Skin of body (tissue), 2 donors: ENCODE measurements around the gene FNDC4. TPM values are rescaled to one million over a fixed set of nuclear protein-coding genes. Genes with fewer than 3 reads are reported as not detected.

Experiments
- DNase-seq: peaks from one replicate; lab custom pipeline; 2025; lab: John Stamatoyannopoulos, UW
- total RNA-seq: library from RNA; depleted of rRNA; stranded (reverse); fragments of >200 nt; gene quantifications from one replicate; pipeline ENCODE4 v1.2.3, GENCODE V29; 2014

The FNDC4 gene
- total RNA-seq, 1 donor from 2014 or later: 10.6 TPM

DNA sequence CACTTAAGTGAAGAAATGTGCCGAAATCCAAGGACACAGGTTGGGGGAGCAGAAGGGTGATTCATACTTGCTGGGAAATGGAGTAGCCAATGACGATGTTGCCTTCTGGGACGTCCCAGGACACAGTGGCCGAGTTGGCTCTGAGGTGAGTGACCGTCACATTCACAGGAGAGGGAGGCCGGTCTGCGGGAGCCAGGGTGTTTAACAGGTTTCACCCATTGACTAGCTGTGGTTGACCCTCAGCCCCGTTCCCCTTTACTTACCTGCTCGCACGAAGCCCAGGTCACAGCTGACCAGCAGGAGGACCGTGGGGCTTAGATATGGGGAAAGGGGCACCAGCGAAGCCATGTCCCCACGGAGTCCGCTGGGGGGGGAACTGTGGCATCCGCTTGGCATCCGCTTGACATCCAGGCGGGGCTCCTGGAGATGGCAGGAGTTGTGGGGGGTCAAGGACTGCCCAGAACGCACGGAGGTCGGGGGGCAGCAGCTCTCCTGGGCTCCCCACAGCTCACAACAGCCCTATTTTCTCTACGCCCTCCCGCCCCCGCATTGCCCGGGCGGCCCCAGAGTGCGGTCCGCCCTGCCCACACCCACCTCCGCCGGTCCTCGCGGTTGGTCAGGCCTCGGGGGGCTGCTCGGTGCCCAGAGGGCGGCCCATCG, 586 bp downstream of the FNDC4 start:
- DNase-seq: no peak

DNA sequence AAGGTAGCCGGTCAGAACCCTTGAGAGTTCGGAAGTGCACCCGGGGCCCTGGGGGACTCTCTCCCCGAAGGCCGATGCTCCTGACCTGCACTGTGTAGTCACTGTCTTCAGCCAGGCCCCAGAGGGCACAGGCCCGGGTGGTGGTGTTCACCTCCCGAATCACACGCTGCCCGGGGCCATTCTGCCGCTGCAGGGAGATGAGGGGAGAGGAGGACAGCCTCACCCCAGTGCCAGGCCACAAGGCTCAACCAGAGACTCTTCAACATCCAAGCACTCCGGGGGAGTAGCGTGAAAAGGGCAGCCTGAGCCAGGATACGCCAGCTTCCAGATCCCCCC, 1.1 kb downstream of the FNDC4 start:
- DNase-seq: no peak

DNA sequence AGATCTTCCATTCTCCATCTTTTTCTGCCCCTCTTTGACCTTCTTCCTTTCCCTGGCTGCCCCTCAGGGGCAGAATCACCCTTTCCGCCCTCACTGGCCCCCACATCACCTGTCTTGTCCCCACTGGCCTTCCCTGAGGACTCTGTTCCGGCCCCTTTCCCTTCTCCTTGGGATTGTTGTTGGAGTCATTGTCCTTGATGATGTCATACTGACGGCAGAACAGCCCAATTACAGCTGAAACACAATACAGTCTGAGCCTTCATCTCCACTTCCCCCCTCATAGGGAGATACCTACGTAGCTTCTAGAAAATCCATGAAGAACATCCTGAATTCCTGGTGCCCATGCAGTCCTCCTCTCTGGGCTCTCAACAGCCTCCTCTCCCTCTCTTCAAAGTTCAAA, 2.4 kb downstream of the FNDC4 start:
- no peak for DNase-seq

DNA sequence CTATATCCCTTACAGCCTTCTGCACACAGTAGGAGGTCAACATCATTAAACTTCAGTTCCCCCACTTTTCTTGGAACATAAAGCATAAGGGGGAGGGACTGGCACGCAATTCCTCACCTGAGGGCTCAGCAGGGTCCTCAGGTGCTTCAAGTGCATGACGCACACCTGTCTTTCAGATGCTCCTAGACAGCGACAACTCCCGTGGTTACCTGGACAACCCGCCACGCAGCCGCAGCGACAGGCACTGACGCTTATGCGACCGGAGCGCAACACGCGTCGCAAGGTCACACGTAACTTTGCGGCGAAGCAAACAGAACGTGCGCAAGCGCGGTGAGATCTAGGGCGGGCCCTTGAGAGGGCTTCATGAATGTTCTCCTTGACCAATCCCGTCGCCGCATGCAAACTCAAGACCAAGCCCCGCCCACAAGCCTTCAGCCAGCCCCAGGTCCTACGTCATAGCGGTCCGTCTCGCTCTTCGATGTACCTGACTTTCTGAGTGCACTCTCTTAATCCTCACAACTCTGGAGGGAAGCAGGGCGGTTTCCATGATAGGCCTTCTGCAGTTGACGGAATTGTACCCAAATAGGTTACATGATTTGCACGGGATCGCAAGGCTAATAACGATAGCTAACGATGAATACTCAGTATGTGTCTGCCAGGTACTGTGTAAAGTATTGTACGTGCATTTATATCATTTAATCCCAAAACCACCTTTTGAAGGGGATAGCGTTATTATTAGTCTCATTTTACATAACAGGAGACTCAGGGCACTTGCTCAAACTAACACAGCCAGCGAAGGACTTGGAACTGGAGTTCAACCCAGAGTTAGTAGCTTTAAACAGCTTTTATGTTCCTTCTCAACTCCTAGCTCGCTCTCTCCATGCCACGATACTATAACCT, 5.3 kb downstream of the FNDC4 start, which contains the start of gene IFT172:
IFT172 (minus strand) TSS at position 246 of the 900 bp plus-strand sequence; CDS start at position 156, 90 bp downstream.
- peak; percentile 98 for DNase-seq

DNA sequence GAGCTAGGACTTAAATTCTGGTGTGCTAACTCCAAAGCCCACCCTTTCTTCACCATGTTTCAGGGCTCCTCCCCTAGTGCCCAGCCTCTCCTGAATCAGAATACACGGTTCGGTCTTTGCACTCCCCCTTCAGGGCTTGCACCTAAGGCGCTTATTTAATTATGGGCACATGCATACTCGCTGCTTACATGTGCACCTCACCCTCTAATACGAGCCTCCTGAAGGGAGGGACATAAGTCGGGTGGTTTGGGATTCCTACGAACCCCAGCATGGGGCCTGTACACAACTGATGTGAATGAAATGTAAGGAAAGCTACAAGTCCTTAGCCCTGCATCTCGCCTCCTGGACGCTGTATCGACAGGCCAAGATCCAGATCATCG, 5.9 kb downstream of the FNDC4 start:
- DNase-seq: peak; percentile 44

DNA sequence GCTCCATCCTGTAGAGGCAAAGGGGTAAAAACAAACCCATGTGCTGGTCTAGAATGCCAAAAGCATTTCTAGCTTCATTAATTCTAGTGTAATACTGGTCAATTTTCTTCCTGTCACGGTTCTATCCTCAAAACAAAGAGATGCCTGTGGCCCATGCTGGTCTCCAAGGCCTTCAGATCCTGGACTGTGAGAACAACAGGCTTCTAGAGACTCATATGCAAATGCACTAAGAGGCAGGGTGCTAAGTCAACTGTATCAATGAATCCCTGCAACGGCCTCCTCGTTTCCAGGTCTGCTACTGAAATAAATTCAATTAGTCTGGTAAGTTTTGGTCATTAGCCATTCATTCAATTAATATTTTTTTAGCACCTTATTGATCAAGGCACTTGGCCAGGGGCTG, 9.5 kb downstream of the FNDC4 start:
- no peak for DNase-seq

DNA sequence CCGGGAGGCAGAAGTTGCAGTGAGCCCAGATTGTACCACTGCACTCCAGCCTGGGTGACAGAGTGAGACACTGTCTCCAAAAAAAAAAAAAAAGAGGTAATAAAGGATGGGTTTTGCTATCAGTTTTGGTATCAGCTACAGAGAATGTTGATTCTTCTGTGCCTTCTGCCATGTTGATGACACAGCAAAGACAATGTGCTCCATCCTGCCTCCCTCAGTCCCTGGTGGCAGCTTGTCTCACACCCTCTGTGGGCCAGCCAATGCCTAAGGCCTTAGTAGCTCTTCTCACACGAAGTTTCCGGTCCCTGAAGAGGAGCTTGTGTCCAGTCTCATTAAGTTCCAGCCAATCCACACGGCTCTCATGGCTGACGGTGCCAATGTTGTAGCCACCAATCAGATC, 23.0 kb downstream of the FNDC4 start:
- DNase-seq: no peak

- DNase-seq: no peak
These were observed 30.6 kb downstream of the FNDC4 start for GRCh38 chr2:27464443-27464842.

- DNase-seq: no peak
These were observed 33.9 kb downstream of the FNDC4 start for GRCh38 chr2:27461118-27461517.

DNA sequence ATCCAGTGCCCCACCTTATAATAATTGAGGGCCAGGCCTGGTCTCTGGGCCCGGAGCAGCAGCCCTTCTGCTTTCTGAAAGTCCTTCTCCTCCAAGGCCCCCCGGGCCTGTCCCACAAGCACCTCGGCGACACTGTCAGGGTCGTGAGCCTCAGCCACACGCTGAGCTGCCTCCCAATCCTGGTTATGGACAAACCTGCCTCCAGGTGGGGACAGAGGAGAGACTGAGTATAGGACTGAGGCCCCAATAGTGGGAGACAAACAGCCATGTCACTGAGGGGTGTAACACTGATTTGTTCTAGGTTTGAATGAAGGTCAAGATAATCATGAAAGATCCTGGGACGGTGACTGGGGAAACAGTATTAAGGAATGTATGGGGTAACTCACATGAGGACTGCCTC, 41.0 kb downstream of the FNDC4 start:
- no peak for DNase-seq

DNA sequence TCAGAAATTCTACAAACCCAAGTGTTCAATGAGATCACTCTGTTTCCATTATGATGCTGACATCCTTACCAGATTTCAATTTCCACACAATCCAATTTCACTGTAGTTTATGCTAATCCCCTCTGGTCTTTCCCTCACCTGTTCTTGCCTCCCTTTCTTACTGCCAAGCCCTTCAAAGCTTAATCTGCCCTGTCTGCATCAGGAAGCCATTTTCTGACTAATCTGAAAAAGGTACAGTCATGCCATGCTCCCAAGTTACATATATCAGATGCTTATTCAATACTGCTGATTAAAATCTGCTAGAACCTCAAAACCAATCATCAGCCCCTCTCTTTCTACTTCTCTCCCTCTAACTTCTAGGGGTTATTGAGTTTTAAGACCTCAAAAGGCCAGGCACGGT, 43.9 kb downstream of the FNDC4 start:
- no peak for DNase-seq

DNA sequence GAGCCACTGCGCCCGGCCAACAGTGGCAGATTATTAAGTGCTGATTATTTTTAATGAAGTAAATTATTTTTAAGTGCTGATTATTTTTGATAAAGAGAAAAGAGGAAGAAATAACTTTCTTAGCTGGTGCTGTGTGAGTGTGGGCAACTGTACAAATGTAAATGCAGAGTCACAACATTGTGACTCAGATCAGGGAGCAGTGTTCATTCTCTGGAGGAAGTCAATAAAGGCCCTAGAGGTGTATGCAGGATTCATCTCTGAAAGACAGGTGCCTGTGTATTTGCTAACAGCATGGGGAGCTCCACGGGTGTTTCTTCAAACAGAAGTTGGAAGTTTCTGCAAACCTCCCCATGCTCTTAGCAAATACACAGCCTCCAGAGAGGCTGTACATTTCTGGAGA, 46.6 kb downstream of the FNDC4 start:
- no peak for DNase-seq

DNA sequence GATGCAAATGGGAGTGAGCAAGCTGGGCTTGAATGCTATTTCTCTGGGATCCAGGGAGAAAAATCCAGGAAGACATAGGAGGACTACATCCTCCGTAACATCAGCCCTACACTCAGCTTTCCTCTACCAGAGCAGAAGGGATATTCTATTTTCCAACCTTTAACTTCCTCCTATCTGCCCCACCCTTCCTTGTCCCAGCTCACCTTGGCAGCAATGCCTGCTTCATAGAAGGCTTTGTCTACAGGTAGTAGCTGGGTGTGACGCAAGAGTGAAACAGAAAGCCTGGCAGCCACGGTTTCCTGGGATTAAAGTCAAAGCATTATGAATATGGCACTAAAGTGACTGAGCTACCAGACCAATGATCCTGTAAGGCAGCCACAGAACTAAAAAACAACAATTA, 48.9 kb downstream of the FNDC4 start:
- DNase-seq: no peak

GRCh38 chr2:27445615-27446014, 49.4 kb downstream of the FNDC4 start:
- no peak for DNase-seq

GRCh38 chr2:27445155-27445554, 49.8 kb downstream of the FNDC4 start:
- DNase-seq: no peak

DNA sequence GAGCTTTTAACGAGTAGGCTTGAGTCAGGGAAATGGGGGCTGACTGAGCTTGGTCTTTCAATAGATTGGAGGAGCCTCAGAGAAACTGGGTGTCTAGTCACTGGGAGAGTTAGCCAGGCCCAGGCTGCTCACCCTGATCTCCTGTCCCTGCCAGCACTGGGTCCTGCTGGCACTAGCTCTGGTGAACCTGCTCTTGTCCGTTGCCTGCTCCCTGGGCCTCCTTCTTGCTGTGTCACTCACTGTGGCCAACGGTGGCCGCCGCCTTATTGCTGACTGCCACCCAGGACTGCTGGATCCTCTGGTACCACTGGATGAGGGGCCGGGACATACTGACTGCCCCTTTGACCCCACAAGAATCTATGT, 52.1 kb downstream of the FNDC4 start:
- no peak for DNase-seq

GRCh38 chr2:27441958-27442919, 52.8 kb downstream of the FNDC4 start, which contains the start of gene KRTCAP3:
KRTCAP3 (plus strand) TSS chr2:27442381; CDS start chr2:27442413, 32 bp downstream.
- DNase-seq: no peak
